HG02852 (cell line): ENCODE results near the gene UCN2.
A peak's percentile ranks its signal among the peaks of the same experiment; 100 is the strongest.
"Not testable (repeated sequence)": the region's sequence is repeated elsewhere in the genome, so short reads cannot be mapped to it uniquely, and the experiment has no call there.

Source experiments
- ATAC-seq: cut with Tn5 transposase; IDR thresholded peaks from one replicate; pipeline ENCODE4 v1.9.1; 2021; ENCODE audit warnings: mild to moderate bottlenecking, moderate library complexity; ENCODE audit not compliant: unreplicated experiment

Gene UCN2

DNA sequence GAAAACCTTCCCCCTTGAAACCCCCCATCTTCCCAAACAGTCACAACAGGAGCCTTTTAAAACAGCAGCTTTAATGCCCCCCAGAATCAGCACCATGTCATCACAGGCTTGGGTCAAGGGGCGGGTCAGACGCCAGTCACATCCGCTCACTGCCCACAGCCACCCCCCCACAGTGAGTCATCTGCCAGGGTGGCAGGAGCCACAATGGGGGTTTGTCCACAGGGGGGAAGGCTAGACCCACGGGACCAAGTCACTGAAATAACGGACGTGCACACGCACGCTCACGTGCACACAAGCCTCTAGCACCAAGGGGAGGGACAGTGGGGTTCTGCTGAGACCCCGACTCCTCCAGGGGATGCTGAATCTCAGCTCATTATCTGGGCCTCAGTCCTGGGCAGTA, 441 bp upstream of the UCN2 start:
- no peak for ATAC-seq

DNA sequence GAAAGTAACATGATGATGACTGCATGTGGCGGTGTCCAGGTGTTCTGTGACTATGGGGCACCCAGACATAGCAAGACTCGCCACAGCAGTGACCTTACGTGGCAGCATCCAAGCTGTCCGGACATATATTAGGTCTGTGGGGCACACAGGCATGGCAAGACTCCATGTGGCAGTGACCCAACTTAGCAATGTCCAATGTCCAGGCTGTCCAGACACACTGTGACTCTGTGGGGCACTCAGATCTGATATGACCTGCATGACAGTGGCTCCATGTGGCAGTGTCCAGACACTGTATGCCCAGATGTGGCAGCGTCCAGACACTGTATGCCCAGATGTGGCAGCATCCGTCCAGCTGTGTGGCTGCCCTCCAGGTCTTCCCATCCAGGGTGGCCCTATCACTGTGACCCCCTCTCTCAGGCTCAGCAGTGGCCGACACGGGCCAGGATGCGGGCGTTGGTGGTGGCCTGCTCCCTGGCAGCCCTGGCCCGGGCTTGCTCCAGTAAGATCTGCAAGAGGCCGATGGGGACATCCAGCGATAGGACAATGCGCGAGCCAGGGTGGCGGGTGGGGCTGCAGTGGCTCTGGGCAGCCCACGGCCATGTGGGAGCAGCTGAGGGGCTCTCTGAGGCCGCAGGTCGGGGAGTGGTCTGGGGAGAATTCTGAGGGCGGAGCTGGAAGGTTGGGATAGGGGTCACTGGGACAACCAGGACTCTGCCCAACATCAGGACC, 1.1 kb downstream of the UCN2 start:
- ATAC-seq = no peak

DNA sequence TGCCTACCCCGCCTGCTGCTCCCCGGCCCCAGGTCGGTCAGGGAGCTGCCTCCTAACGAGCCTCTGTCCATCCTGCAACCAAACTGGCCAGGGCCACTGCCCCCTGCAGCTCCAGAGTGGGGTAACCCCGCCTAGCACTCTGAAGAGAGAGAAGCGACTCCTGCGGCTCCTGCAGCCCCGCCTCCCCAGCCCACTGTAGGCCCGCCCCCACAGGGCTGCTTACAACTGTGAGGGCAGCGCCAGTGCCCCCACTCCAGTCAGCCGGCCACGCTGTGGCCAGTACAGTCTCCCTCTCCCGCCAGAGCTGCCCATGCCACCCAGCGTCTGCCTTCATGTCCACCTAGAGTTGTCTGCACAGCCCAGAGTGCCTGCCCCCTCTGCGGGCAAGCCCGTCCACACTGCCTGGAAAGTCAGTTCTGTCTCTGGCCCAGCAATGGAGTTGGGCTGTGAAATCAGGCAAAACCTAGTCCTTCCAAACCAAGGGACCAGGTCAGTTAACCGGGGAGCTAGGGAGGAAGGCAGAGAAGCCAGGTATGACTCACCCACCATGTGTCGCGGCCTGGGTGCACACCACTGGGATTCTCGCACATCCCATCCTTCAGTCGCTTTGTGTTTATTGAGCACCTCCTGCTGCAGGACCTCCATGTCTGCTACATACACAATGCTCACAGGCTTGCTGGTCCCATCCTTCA, 2.4 kb downstream of the UCN2 start:
- ATAC-seq = no peak

DNA sequence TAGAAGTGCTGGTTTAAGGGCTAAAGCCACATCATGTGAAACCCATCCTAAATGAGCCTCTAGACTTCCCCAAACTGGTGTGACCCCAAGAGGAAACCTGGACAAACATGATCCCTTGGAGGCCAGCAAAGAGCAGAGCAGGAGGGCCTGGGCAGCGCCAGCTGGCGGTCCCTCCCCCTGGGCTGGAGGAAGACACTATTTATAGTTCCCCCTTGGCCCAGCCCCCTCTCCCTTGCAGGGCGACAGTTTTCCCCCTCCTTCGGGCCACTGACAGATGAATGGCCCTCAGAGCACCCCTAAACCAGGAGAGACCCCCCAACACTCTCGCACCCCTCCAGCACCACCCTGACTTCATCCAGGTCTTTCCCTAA, 2.9 kb downstream of the UCN2 start:
- ATAC-seq = no peak

DNA sequence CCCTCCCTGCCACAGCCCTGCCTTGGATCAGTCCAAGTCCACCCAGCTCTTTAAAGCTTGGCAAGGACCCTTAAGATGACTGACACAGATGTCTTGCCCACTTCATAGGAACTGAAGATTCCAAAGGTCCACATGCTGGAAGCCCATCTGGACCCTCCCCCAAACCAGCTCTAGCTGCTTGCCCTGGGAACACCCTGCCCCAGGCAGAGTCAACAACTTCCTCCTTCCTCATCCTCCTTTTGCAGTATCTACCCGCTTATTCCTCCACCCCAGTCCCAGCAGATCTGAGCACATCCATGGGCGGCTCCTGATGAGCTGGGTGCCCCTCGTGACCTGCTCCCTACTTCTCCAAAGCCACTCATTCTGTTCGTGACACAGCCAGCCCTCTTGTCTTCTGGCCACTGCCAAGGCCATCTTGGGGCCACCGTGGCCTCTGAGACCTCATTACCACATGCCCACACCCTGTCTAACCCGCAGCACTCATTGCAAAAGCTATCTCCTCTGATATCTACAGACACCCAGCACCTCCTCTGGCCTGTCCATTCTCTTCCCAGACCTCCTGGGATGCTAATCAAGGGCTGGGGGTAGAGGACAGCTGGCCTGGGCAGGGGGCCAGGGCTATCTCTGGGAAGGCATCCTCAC, 5.0 kb downstream of the UCN2 start:
- ATAC-seq = no peak

DNA sequence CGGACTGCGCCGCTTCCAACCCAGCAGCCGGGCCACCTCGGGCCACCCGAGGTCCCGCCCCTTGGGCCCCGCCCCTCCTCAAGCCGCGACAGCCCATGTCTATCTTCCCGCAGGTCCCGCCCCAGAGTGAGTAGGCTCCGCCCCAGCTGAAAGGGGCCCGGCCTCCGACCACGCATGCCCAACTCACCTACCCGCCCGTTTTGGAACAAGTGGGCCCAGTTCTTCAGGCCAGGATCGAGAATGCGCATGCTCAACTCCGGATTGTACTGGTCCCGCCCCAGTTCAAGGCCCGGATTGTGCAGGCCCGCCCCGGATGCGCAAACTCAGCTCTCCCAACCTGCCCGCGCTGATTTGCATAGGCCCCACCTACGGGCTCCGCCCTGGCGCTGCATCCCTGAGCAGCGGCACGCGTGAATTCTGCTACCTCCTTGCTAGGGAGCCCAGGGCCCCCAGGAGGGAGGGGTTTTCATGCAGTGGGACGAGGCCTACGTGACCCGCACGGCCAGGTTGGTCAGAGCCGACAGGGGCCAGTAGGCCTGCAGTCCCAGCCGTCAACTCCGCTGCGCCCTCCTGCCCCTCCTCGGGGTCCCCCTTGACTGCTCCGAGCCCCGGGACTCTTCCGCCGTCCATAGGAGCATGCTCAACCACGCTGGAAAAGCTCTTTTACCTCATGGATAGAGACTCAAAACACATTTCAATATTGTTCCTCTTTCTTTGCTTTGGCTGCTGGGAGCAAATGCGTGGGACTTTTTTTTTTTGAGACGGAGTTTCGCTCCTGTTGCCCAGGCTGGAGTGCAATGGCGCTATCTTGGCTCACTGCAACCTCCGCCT, 6.6 kb downstream of the UCN2 start, which contains the start of gene PFKFB4:
PFKFB4 (minus strand) TSS at position 8 of the 831 bp plus-strand sequence. CDS start 26 bp downstream, outside the sequence.
- ATAC-seq = peak; percentile 86

DNA sequence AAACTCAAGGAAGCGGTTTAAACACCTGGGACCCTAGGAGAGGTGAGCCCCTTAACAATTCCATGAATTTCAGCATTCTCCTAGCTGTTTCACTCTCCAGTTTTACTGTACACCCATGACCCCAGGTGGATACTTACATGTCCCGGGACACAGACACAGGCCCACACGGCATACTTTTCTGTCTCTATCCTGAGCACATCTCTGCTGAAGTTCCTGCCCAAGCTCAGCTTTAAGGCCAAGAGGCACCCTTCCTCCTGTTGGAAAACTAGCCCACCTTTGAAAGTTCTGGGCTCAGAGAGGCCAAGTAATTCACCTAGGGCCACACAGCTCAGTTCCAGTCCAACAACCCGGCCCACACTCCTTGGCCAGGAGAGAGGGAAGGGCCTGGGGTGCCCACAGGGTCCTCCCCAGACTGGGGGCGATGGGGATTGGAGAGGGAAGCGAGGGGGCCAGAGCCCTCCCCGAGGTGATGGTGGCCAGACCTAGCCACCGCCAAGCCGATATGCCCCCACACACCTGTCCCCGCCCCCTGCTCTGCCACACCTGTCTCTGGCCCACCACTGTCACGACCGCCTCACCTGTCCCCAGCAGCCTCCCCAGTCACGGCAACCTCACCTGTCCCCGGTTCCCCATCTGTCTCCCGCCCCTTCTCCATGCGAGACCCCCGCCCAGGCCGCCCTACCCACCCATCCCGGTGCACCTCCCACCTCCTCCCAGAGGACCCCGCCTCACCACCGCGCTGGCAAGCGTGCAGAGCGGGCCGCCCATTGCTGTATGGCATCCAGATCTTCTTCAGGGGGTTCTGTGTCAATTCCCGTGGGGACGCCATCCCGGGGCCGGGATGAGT, 7.4 kb downstream of the UCN2 start:
- no peak for ATAC-seq

DNA sequence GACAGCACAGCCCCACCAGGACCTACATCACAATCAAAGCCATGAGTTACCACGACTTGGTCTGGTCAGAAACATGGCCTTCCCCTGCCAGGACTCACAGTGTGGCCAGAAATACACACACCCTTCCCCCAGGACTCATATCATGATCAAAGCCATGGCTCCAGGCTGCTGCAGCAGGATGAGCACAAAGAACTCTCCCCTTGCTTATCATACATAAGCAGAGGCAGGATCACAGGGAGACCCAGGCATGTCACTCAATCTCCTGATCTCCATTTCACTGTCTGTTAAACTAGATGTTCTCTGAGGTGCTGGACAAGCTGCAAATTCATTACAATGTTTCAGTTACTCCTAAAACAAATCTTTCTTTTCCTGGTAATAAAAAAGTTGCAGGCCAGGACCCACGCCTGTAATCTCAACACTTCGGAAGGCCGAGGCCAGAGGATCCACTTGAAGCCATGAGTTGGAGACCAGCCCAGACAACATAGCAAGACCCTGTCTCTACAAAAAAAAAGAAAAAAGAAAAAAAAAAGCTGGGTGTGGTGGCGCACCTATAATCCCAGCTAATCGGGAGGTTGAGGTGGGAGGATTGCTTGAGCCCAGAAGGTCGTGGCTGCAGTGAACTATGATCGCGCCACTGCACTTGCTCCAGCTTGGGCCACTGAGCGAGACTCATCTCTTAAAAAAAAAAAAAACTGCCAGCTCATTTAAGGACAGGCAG, 8.2 kb downstream of the UCN2 start:
- ATAC-seq = no peak

DNA sequence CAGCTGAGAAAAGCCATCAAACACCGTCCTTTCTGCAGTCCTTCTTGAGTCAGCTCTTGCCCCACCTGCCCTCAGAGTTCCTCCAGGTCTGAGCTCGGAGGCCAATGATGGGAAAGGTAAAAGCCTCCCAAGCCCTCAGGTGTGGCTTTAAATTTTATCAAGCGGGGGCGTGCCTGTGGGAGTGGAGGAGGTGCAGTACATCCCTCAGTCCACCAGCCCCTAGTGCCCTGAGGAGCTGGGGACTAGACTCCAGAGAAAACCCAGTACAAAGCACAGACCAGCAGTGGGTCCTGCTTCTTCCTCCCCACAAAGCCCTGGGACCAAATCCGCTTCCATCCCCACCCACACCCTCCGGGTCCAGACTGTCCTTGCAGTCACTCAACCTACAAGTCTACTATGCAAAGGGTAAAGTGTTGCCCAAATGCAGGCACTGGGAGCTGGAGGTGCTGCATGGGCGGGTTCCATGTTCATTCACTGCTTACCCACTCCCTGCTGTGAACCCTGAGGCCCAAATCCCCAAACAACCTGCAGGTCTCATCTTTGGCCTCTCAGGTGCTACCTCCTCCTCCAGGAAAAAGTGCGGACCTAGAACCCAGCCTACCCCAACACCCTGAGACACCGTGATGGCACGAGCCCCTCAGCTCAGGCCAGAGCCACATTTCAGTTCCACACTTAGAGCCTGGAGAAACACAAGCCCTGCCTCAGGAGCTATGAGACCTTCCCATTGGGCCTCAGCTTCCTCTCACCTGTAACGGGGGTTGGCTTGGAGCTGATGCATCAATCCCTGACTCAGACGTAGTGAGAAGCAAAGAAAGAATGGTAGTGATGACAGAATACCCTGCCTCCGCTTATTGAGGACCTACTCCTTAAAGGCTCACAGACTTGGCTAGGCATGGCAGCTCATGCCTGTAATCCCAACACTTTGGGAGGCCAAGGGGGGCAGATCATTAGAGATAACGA, 9.4 kb downstream of the UCN2 start:
- ATAC-seq = no peak

DNA sequence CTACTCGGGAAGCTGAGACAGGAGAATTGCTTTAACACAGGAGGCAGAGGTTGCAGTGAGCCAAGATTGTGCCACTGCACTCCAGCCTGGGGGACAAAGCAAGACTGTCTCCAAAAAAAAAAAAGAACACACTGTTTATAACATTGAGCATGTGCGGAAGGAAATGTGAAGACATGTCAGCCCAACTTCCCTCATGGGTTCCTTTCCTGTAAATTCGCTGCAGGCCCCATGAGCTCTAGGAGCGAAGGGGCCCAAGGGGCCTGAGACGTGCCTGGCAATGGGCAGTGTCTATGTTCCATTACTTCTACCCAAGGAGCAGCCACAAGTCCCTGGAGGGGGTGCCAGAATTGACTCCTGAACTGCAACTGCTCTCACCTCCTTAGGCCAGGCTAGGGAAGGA, 10.2 kb downstream of the UCN2 start:
- no peak for ATAC-seq

DNA sequence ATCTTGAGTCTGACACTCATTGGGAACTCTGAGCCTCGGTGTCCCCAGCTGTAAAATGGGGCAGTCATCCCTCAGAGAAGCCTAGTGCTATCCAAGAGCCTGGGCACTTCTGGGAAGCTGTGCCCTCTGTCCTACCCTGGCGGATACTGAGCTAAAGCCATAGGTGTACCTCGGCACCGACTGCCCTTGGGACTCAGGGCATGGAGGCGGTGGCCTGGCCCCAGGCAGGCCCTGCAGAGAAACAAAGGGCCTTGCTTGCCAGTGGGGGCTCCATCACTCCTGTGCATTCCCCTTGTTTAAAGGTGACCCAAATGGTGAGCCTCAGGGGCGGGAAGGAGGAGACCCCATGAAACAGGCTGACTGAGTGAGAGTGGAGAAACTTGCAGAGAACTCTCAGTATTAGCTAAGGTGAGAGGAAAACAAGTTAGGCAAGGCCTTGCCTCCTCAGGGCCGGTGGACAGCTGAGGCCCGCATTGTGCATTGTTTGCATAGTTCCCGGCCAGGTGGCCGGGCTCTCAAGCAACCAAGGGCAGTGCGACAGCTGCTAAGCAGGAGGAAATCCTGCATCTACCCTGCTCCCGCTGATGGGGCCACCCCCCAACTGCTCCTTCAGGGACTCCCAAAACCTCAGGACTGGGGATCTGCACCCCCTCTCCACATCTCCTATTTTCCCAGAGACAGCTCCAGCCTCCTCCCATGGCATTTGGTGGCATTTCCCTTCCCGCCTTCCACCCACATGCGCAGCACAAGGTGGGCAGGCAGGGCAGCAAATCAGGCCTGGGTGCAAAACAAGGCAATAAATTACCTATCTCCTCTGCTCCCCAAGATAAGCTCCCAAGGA, 11.2 kb downstream of the UCN2 start:
- ATAC-seq = no peak

DNA sequence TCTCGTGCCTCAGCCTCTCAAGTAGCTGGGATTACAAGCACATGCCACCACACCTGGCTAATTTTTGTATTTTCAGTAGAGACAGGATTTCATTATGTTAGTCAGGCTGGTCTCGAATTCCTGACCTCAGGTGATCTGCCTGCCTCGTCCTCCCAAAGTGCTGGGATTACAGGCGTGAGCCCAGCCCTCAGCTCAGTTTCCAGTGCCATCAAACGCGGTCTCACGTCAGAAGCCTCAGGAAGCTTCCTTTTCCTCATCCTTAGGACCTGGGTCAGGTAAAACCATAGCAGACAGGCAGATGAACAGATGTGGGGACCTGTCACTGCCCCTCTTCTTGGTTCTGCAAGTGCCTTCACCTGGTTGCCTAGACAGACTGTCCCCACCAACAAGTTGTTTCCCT, 11.9 kb downstream of the UCN2 start:
- ATAC-seq = not testable (repeated sequence)

DNA sequence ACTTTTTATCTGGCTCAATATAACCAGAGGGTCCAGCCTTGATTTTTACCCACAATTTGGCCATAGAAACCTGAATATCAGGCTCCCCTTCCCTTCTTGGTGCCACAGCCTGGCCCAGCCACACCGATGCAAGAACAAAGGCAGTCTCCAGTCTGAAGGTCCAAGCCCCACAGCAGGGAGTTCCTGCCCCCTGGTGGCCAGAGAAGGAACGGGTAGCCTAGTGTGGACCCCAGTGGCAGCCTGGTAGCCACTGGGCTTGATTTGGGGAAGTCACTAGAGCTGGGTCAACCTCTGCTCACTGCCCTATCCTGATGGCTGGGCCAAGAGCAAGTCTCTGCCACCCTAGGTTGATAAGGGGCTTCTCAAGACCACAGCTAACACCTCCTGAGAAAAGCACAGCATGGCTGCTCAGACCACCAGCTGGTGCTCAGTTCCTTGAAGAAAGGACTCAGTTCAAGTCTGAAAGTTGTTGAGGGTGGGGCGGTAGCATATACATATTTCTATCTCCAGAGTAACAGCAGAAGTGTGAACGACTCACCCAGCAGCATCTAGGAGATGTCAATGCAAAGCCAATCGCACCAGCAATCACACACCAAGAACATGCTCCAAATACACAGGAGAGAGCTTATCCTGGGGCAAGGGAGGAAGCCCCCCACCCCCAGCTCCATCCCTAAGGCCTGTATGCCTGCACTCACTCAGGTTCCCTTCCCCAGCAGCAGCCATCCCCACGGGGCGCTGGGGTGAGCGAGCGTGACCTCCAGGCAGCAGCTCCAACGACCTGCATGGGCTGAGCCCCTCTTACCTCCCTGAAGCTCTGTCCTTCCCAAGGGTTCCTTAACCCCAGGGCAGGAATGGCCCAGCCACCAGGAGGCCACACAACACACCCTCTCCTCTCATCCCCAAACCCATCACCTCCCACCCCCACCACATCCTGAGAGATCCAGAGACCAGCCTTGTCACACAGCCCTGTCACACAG, 14.6 kb downstream of the UCN2 start:
- peak; percentile 69 for ATAC-seq

DNA sequence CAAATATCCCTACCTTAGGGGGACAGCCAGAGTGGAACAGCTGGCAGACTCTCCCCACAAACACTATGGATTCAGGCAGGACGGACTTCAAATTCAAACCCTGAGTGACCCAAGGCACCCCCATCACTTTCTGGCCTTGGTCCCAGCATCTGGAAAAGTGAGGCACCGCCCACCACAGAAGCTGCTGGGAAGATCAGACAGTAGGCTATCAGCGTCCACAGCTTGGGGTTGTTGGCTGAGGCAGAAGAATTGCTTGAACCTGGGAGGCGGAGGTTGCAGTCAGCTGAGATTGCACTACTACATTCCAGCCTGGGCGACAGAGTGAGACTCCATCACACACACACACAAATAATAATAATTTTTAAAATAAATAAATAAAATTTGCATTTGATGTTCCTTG, 15.5 kb downstream of the UCN2 start:
- no peak for ATAC-seq

DNA sequence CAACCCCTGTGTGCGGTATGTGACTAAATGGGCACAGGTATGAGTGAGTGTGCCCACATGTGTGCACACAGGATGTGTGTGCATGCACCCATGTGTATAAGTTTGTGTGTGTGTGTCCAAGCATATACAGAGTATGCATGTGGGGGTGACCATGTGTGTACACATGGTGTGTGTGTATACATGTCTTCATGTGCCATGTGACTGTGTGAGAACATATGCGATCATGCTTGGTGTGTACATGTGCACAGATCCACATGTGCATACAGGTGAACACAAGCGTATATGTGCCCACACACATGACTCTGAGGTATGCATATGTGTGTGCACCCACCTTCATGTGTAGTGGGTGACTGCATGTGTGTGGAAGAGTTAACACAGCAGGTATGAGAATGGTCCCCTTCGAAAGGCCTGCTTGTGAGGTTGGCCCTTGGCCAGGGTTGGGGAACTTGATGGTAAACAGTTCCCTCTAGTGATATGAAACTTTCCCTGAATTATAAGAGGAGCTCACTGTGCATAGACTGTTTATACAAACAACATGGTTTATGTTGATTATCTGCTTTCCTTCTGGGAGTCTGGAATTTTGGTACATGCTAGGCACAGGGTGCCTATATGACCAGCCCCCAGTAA, 17.3 kb downstream of the UCN2 start:
- ATAC-seq = no peak

DNA sequence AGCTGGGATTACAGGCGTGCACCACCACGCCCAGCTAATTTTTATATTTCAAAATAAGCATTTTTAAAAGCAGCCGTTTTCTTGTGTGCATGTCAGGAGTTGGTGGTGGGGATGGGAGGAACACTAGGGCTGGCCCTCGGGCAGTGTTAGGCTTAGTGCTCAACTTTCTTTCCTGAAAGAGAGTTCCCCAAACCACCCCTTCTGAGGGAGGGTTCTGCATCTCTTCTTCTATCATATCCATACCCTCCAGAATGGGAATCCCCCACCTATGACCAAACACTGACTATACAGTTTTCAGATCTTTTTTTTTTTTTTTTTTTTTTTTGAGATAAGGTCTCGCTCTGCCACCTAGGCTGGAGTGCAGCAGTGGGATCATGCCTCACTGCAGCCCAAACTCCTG, 19.4 kb downstream of the UCN2 start:
- no peak for ATAC-seq
